SK-N-SH (cell line): ENCODE data around the gene TMEM26. TPM values are rescaled to one million over a fixed set of nuclear protein-coding genes. Genes with fewer than 3 reads are reported as not detected.

Experiments
- CTCF ChIA-PET: fragments of 300-600, 350-600 bp; formaldehyde crosslinking; extraction: SDS; loops from one replicate; lab custom pipeline; 2021; lab: Yijun Ruan, JAX
- POLR2A ChIA-PET: fragments of 350-600 bp; sonication (Branson Sonifier 250); formaldehyde crosslinking; extraction: SDS; loops from one replicate; lab custom pipeline; 2020; ENCODE audit warnings: antibody characterized with exemption, inconsistent platforms; lab: Yijun Ruan, JAX
- DNase-seq: peaks from one replicate; pipeline ENCODE4 v3.0.0; 2012
- H2AFZ ChIP-seq: fragments of 200-600 bp; sonication (generic); 2 replicates; pipeline ENCODE4 v1.8.1; 2016; ENCODE audit warnings: antibody characterized with exemption, mild to moderate bottlenecking, low read depth
- H3F3A ChIP-seq: fragments of 200-600 bp; sonication (generic); replicated peaks from 2 replicates; pipeline ENCODE3; 2016; ENCODE audit warnings: antibody characterized with exemption, mild to moderate bottlenecking; ENCODE audit not compliant: insufficient read depth
- H3K27ac ChIP-seq, 2 experiments: fragments of 200-500 bp in 1 of 2; fragments of 200-600 bp in 1 of 2; sonication (Bioruptor generic) in 1 of 2; sonication (generic), shearing (Covaris generic) in 1 of 2; 2 replicates each; pipeline versions ENCODE4 v1.5.1 to v1.6.1; 2014 to 2016; ENCODE audit warnings: low read depth in 2 of 2, inconsistent platforms in 1 of 2, low read length in 1 of 2, mild to moderate bottlenecking in 1 of 2, mixed read lengths in 1 of 2
- H3K27me3 ChIP-seq: fragments of 200-600 bp; sonication (generic), shearing (Covaris generic); 2 replicates; pipeline ENCODE4 v1.6.1; 2016; ENCODE audit warnings: mixed run types; ENCODE audit not compliant: insufficient read depth
- H3K36me3 ChIP-seq, 2 experiments: fragments of 200-500 bp in 1 of 2; fragments of 200-600 bp in 1 of 2; sonication (Bioruptor generic) in 1 of 2; sonication (generic) in 1 of 2; replicated peaks in 1 of 2; 2 replicates each; pipeline versions ENCODE3 to v1.5.1; 2014 to 2016; ENCODE audit warnings: low read length in 1 of 2, mild to moderate bottlenecking in 1 of 2; ENCODE audit not compliant: insufficient read depth in 2 of 2, control insufficient read depth in 1 of 2
- H3K4me1 ChIP-seq, 2 experiments: fragments of 200-500 bp in 1 of 2; fragments of 200-600 bp in 1 of 2; sonication (Bioruptor generic) in 1 of 2; sonication (generic), shearing (Covaris generic) in 1 of 2; 2 replicates each; pipeline versions ENCODE4 v1.5.1 to v1.6.1; 2014 to 2016; ENCODE audit warnings: low read depth in 1 of 2, low read length in 1 of 2, mixed run types in 1 of 2; ENCODE audit not compliant: insufficient read depth in 2 of 2, control insufficient read depth in 1 of 2
- H3K4me2 ChIP-seq: fragments of 200-600 bp; sonication (generic), shearing (Covaris generic); 2 replicates; pipeline ENCODE4 v1.6.1; 2017; ENCODE audit warnings: mixed run types
- H3K4me3 ChIP-seq, 2 experiments: fragments of 200-500 bp in 1 of 2; fragments of 200-600 bp in 1 of 2; sonication (Bioruptor generic) in 1 of 2; sonication (generic), shearing (Covaris generic) in 1 of 2; 2 replicates each; pipeline versions ENCODE4 v1.5.1 to v1.8.1; 2014 to 2016; ENCODE audit warnings: low read depth in 2 of 2, inconsistent platforms in 1 of 2, low read length in 1 of 2, mild to moderate bottlenecking in 1 of 2, mixed read lengths in 1 of 2, moderate library complexity in 1 of 2
- H3K79me2 ChIP-seq: fragments of 200-600 bp; sonication (generic); 2 replicates; pipeline ENCODE4 v1.8.1; 2017; ENCODE audit warnings: mild to moderate bottlenecking; ENCODE audit not compliant: insufficient read depth
- H3K9ac ChIP-seq: fragments of 200-600 bp; sonication (generic); 2 replicates; pipeline ENCODE4 v1.6.1; 2017; ENCODE audit warnings: mixed run types
- H3K9me2 ChIP-seq: fragments of 200-600 bp; sonication (generic); 2 replicates; pipeline ENCODE4 v1.6.1; 2017; ENCODE audit warnings: mixed run types
- H3K9me3 ChIP-seq: fragments of 200-600 bp; sonication (generic); 2 replicates; pipeline ENCODE4 v1.6.1; 2017; ENCODE audit warnings: mixed run types, mild to moderate bottlenecking, moderate library complexity
- H4K20me1 ChIP-seq: fragments of 200-600 bp; sonication (generic); 2 replicates; pipeline ENCODE4 v1.6.1; 2017; ENCODE audit warnings: mild to moderate bottlenecking, mixed run types; ENCODE audit not compliant: insufficient read depth
- CHD2 ChIP-seq: fragments of 150-350 bp; IDR thresholded peaks from 2 replicates; pipeline ENCODE4 v1.6.1; 2018; ENCODE audit warnings: low read length; ENCODE audit not compliant: partially characterized antibody
- ELF1 ChIP-seq: IDR thresholded peaks from 2 replicates; pipeline ENCODE4 v1.4.0; 2012
- FOSL2 ChIP-seq: IDR thresholded peaks from 2 replicates; pipeline ENCODE4 v1.4.0; 2012; ENCODE audit warnings: low read depth, mild to moderate bottlenecking, moderate library complexity, borderline replicate concordance
- FOXM1 ChIP-seq: IDR thresholded peaks from 2 replicates; pipeline ENCODE4 v1.4.0; 2012; ENCODE audit warnings: low read depth, mild to moderate bottlenecking
- GABPA ChIP-seq: IDR thresholded peaks from 2 replicates; pipeline ENCODE4 v1.4.0; 2012; ENCODE audit warnings: low read depth, mild to moderate bottlenecking
- IRF3 ChIP-seq: fragments of 150-350 bp; IDR thresholded peaks from 2 replicates; pipeline ENCODE4 v1.6.1; 2016; ENCODE audit warnings: mild to moderate bottlenecking, low read depth, low read length
- MAX ChIP-seq: IDR thresholded peaks from 2 replicates; pipeline ENCODE4 v1.4.0; 2012; ENCODE audit warnings: low read depth
- MEF2A ChIP-seq: IDR thresholded peaks from 2 replicates; pipeline ENCODE4 v1.4.0; 2012; ENCODE audit warnings: low read depth, borderline replicate concordance
- NRF1 ChIP-seq: IDR thresholded peaks from 2 replicates; pipeline ENCODE4 v1.6.1; 2012; ENCODE audit warnings: low read depth, mild to moderate bottlenecking, low read length
- PBX3 ChIP-seq: IDR thresholded peaks from 2 replicates; pipeline ENCODE4; 2012
- POLR2AphosphoS5 ChIP-seq: IDR thresholded peaks from 2 replicates; pipeline ENCODE4 v1.6.1; 2012; ENCODE audit warnings: low read depth, low read length
- RAD21 ChIP-seq: IDR thresholded peaks from 2 replicates; pipeline ENCODE4 v1.6.1; 2012; ENCODE audit warnings: mild to moderate bottlenecking, low read length
- RFX5 ChIP-seq: IDR thresholded peaks from 2 replicates; pipeline ENCODE4 v1.6.1; 2012; ENCODE audit warnings: mild to moderate bottlenecking, improper control_type of control experiment, low read length
- USF2 ChIP-seq: fragments of 150-350 bp; IDR thresholded peaks from 2 replicates; pipeline ENCODE4 v1.6.1; 2017; ENCODE audit warnings: antibody characterized with exemption, low read length, low read depth, borderline replicate concordance
- YY1 ChIP-seq: IDR thresholded peaks from 2 replicates; pipeline ENCODE4 v1.4.0; 2012; ENCODE audit warnings: low read depth, mild to moderate bottlenecking
- WGBS: methylation state at CpG from one replicate; pipeline ENCODE4 v1.1.6; 2017; ENCODE audit warnings: low lambda C conversion rate; 5-methylcytosine and 5-hydroxymethylcytosine counted together
- polyA plus RNA-seq, 3 experiments: library from polyadenylated mRNA; depleted of rRNA; stranded (reverse); fragments of >200 nt; gene quantifications; 2 replicates each; pipeline ENCODE4 v1.2.3, GENCODE V29; 2012
- TF ChIP-seq, protein P1 (sequence below): IDR thresholded peaks from 2 replicates; pipeline ENCODE4 v1.4.0; 2012; ENCODE audit warnings: low read depth, borderline replicate concordance

TMEM26 gene
- polyA plus RNA-seq, 1 of the 3 experiments (the other 2 are of a cell fraction): 0.05 TPM

DNA sequence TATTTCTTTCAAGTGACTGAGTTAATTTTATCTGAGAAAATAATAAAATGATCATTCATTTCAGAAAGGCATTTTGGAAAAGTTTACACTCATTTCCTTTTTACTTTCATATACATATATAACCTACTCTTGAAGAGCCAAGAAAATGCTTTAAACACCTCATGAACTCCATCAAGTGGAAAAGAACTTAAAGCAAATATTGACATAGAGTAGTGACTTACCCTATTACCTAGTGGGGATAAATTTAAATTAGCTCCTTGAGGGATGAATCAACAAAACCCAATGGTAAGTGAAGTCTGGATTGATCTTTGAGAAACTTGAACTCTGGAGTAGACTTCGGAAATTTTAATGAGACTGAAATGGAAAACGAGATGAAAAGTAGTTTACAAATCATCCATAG lies 88.6 kb downstream of the TMEM26 start:
- Histone ChIP-seq H3K4me3 (no peak overlapping the region), H3K27me3 (no peaks in the 10 kb centered on the region), H3K36me3 (no peaks in the 10 kb centered on the region), H3K27ac (no peak overlapping the region), H3K9me2 (no peaks in the 10 kb centered on the region), H3K4me1 (no peaks in the 10 kb centered on the region), H3K9ac (no peak overlapping the region), H4K20me1 (no peaks in the 10 kb centered on the region), H3K9me3 (no peaks in the 10 kb centered on the region), H3K4me2 (no peak overlapping the region), H3F3A (no peaks in the 10 kb centered on the region), H3K79me2 (no peaks in the 10 kb centered on the region), H2AFZ (no peak overlapping the region)
- TF ChIP-seq POLR2AphosphoS5 (no peak), CHD2 (no peak), RFX5 (no peak), YY1 (no peak), MAX (no peak), USF2 (no peak), FOSL2 (no peak), IRF3 (no peak), PBX3 (no peak), FOXM1 (no peak), RAD21 (no peak), MEF2A (no peak), GABPA (no peak), ELF1 (no peak), NRF1 (no peak)
- TF ChIP-seq, protein P1, sequence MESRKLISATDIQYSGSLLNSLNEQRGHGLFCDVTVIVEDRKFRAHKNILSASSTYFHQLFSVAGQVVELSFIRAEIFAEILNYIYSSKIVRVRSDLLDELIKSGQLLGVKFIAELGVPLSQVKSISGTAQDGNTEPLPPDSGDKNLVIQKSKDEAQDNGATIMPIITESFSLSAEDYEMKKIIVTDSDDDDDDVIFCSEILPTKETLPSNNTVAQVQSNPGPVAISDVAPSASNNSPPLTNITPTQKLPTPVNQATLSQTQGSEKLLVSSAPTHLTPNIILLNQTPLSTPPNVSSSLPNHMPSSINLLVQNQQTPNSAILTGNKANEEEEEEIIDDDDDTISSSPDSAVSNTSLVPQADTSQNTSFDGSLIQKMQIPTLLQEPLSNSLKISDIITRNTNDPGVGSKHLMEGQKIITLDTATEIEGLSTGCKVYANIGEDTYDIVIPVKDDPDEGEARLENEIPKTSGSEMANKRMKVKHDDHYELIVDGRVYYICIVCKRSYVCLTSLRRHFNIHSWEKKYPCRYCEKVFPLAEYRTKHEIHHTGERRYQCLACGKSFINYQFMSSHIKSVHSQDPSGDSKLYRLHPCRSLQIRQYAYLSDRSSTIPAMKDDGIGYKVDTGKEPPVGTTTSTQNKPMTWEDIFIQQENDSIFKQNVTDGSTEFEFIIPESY: no peak
- CTCF ChIA-PET: no interaction called here
- POLR2A ChIA-PET: no interaction called here
- no peak for DNase-seq
- WGBS: 69% methylated on average over 2 of the region's 2 CpGs
